GM21529 (cell line): ENCODE results near the gene APRT.
"Not testable (repeated sequence)": the region's sequence is repeated elsewhere in the genome, so short reads cannot be mapped to it uniquely, and the experiment has no call there.

Source experiments
- ATAC-seq: cut with Tn5 transposase; IDR thresholded peaks from one replicate; pipeline ENCODE4 v1.9.1; 2021; ENCODE audit not compliant: unreplicated experiment

APRT gene

GRCh38 chr16:88774544-88775393 lies 37.0 kb downstream of the APRT start:
- no peak for ATAC-seq

DNA sequence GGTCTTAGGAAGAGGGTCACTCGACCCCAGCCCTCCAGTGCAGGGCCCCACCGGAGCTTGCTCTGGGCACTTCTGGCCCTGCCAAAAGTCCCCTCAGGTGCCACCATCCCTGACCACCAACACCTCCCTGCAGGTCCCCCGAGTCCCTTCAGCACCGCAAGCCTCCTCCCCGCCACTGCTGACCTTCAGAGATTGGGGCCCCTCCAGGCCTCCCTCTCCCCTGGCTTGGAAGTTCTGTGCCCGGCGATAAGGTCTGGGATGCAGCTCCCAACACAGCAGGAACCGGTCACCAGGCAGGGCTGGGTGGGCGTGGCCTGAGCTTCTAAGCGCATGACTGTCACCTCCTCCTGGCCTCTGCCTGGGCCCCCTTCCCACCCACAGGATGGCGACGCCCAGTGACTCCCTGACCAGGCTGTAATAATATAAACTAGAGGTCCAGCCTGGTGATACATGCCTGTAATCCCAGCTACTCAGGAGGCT lies 37.9 kb downstream of the APRT start:
- no peak for ATAC-seq

GRCh38 chr16:88772871-88773811 lies 38.6 kb downstream of the APRT start:
- ATAC-seq: no peak

- ATAC-seq: not testable (repeated sequence)
Observed at GRCh38 chr16:88771781-88772180, 39.9 kb downstream of the APRT start.

- ATAC-seq: no peak
Observed at GRCh38 chr16:88771294-88771772, 40.4 kb downstream of the APRT start.

GRCh38 chr16:88770461-88771293 lies 41.1 kb downstream of the APRT start:
- ATAC-seq: no peak

GRCh38 chr16:88769617-88770460 lies 41.9 kb downstream of the APRT start:
- peak; percentile 47 for ATAC-seq

DNA sequence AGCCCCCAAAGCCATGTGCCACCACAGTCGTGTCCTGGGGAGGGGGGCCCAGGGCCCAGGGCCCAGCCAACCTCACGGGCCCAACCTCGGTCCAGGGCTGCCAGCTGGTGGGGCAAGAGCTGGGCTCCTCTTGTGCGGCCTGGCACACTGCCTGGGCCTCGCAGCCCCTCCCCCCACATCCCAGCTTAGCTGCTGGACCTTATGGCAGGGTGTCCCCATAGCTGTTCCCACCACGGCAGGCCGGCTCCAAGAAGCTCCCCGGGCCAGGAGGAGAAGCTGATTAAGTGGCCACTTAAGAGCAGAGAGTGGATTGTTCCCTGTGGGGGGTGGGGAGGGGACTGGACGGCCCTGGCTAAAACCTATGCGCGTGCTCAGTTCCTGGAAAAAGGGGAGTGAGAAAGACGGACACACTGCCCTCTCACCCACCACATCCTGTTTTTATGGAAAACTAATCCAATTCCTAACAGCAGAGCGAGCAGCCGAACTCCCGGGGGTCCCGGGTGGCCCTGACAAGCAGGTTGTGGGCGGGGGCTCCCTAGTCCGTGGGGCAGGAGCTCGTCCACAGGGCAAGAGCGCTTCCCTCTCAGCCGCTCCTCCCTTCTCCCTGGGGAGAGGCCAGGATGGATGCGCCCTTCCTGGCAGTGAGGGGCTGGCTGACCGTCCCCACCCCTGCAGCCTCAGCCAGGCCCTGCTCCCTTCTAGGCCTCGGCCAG lies 43.5 kb downstream of the APRT start:
- ATAC-seq: no peak

DNA sequence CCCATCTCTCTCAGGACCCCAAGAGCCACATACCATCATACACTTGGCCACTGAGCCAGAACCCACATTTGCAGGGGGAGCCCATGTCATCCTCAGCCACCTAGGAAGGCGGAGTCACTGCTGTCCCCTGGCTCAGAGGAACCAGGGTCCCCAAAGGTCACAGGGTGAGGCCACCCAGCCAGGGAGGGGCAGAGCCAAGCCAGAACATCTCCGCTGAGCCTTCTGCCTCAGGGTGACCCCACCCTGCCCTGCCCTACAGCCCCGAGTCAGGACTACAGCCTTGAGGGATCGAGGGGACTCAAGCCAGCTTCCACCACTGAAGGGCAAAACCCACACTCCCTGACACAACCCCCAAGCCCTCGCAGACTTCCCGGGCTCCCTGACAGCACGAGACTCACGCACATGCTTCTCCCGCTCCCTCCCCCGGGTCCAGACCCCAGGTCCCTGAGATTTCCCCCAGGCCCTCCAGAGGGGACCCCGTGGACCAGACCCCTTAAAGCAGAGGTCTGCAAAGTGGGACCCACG lies 44.1 kb downstream of the APRT start:
- ATAC-seq: no peak

DNA sequence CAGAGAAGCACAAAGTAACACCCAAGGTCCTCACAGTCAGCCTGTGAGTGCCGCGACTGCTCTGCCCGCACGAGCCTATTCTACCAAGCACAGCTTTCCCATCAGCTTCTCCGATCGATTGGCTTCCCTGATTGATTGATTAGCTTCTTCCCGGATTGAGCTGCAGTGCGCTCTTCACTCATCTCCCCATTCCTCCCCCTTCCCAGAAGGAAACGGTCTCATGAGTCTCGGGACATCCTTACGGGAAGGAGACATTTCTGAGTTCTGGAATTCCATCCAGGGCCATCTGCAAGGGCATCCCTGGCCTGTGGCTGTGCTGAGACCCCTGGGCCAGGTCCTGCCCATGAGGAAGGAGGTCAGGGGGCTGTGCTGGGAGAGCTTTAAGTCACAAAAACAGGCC lies 44.8 kb downstream of the APRT start:
- no peak for ATAC-seq

GRCh38 chr16:88764913-88765349 lies 46.8 kb downstream of the APRT start:
- ATAC-seq: no peak

DNA sequence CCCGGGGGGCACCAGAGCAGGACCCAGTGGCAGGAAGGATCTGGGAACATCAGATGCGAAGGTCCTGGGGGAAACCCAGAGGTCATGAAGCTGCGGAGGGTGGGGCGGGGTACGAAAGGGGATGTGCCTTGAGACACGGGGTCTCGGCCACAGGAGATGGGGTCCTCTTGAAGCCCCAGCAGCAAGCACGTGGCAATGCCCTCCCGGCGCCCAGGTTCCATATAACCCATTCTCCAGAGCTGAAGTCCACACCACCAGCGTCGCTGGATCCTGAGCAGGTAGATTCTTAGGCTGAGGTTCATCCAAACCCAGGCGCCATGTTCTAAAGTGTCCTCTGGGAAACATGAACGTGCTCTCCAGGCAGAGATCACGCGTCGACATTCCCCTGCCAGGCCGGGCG lies 47.6 kb downstream of the APRT start:
- no peak for ATAC-seq

DNA sequence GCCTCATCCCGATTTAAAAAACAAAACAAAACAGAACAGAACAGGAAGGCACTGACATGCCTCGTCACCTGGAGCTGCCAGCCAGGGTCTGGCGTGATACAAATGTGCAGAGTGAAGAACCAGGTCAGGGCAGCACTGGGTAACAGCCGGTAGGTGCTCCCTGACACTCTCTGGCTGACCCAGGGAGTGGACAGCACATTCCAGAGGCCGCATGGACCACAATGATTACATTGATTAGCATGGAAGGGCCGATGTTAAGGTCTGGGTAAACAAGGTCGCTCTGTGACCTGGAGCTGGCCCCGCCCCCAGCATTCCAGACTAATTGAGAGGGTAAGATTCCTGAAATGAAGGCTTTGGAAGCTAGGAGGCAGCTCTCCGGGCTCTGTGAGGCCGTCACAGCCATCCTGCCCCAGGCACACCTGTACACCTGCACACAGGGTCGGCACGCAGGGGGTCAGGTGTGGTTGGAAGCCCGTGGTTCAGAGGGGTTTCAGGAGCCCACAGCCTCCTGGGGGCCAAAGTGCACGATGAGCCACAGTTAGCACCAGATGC lies 48.1 kb downstream of the APRT start:
- ATAC-seq: no peak

- ATAC-seq: no peak
Observed at GRCh38 chr16:88762941-88763340, 48.8 kb downstream of the APRT start.

GRCh38 chr16:88762258-88762870 lies 49.4 kb downstream of the APRT start:
- no peak for ATAC-seq

DNA sequence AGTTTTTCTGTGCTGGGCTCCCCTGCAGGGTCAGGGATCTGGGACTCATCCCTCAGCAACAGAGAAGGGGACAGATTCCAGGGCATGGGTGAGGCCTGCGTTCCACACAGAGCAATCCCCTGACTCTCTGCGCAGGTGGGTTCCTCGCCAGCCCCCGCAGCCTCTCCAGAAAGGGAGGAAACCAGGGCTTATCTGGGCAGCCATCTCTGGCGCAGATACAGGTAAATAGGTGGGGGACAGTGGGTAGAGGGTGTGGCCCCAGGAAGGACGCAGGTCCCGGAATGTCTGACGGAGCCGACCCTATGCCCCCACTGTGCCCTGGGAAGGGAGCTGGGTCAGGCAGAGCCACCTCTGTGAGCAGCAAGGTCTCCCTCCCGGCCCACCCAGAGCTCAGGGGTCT lies 49.9 kb downstream of the APRT start:
- ATAC-seq: no peak

- ATAC-seq: no peak
Observed at GRCh38 chr16:88761143-88761534, 50.6 kb downstream of the APRT start.
